AG09309 (cell line): ENCODE results near the gene ALDOC.

Experiments used
- DNase-seq: peaks from one replicate; pipeline ENCODE4 v3.0.0-alpha.2; 2010; ENCODE audit warnings: low read depth
- H3K4me3 ChIP-seq: 2 replicates; pipeline ENCODE4 v1.5.1; 2011; ENCODE audit warnings: mild to moderate bottlenecking, low read depth, low read length, moderate library complexity; ENCODE audit not compliant: control insufficient read depth
- TF ChIP-seq, protein P1 (sequence below): IDR thresholded peaks from 2 replicates; pipeline ENCODE4 v1.5.1; 2011; ENCODE audit warnings: mild to moderate bottlenecking, low read depth, low read length, inconsistent platforms; ENCODE audit not compliant: insufficient read depth, control insufficient read depth; ENCODE audit errors: missing control alignments

Gene ALDOC

DNA sequence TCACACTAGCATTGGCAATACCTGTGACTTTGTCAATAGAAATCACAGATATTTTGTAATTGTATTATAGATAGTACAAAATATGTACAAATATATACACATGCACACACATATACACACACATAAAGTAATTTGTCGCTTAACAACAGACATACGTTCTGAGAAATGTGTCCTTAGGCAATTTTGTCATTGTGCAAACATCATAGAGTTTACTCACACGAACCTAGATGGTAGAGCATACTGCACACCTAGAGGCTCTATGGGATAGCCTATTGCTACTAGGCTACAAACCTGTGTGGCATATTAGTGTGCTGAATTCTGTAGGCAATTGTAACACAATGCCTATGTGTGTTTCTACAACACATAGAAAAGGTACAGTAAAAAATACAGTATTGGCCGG lies 35.3 kb downstream of the ALDOC start:
- no peak overlapping the region for H3K4me3 ChIP-seq
- no peak for DNase-seq
- TF ChIP-seq, protein P1, sequence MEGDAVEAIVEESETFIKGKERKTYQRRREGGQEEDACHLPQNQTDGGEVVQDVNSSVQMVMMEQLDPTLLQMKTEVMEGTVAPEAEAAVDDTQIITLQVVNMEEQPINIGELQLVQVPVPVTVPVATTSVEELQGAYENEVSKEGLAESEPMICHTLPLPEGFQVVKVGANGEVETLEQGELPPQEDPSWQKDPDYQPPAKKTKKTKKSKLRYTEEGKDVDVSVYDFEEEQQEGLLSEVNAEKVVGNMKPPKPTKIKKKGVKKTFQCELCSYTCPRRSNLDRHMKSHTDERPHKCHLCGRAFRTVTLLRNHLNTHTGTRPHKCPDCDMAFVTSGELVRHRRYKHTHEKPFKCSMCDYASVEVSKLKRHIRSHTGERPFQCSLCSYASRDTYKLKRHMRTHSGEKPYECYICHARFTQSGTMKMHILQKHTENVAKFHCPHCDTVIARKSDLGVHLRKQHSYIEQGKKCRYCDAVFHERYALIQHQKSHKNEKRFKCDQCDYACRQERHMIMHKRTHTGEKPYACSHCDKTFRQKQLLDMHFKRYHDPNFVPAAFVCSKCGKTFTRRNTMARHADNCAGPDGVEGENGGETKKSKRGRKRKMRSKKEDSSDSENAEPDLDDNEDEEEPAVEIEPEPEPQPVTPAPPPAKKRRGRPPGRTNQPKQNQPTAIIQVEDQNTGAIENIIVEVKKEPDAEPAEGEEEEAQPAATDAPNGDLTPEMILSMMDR = no peak

- TF ChIP-seq, protein P1 = no peak
- no peak for DNase-seq
- H3K4me3 ChIP-seq = no peak overlapping the region
Measured at GRCh38 chr17:28540231-28540630, 36.5 kb downstream of the ALDOC start.

DNA sequence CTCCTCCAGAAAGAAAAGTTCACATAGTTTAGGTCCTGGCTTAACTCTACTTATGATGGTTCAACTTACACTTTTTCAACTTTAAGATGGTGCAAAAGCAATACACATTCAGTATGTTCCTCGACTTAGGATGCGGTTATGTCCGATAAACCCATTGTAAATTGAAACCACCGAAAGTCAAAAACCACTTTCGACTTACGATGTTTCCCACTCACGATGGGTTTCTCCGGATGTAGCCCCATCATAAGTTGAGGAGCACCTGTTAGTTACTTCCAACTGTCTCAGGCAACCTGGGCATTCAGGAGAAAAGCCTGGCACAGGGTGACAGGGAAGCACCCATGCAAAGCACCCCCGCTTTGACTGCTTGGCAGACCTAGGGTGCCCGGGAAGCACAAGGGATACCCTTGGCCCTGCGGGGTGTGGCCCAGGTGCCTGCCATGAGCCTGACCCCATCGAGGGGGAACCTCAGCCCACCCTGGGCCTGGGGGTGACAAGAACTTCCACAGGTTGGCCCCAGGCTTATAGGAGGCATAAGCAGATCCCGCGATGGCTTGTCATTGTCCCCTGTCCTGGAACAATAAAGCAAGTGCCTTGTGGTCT lies 38.3 kb downstream of the ALDOC start:
- TF ChIP-seq, protein P1 = no peak
- H3K4me3 ChIP-seq = no peak overlapping the region
- no peak for DNase-seq

DNA sequence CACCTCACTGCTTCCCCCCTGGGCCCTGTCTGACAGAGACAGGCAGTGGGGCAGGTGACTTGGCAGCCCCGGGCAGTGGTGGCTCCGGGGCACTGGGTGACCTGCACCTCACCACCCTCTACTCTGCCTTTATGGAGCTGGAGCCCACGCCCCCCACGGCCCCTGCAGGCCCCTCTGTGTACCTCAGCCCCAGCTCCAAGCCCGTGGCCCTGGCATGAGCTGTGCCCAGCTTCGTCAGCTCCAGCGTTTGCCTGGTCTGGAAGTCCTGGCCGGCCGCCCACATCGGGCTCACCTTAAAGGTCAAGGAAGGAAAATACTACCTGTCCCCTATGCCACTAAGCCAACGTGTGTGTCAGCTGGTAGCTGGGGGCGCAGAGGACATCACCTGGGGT lies 39.5 kb downstream of the ALDOC start:
- DNase-seq = no peak
- H3K4me3 ChIP-seq = no peak overlapping the region
- TF ChIP-seq, protein P1 = no peak

DNA sequence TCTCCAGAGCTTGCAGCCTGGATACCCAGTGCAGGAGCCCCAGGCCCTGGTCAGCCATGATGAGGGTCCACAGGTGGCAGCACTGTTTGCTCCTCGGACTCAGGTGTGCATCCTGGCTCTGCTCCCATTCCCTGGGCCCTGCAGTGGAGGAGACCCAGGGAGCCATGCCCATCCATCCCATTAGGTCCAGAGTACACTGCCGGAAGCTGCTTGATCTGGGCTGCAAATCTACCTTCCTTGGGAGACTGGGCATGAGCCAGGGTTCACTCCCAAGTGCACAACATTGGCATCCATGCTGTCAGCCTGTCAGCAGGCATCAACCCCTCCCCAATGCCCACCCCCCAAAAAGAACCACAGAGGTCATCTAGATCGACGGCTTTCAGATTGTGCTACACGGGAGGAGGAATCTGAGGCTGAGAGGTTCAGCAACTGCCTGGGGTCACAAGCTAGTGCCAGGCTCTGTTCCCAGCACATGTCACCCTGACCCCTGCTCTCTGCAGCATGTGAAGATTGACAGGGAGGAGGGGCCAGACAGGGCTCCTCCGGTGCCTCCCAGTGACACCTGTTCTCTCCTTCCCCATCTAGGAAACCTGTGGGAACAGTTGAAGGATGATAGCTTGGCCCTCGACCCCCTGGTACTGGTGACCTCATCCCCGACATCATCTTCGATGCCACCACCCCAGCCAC lies 40.0 kb downstream of the ALDOC start:
- no peak overlapping the region for H3K4me3 ChIP-seq
- no peak for DNase-seq
- TF ChIP-seq, protein P1 = no peak

DNA sequence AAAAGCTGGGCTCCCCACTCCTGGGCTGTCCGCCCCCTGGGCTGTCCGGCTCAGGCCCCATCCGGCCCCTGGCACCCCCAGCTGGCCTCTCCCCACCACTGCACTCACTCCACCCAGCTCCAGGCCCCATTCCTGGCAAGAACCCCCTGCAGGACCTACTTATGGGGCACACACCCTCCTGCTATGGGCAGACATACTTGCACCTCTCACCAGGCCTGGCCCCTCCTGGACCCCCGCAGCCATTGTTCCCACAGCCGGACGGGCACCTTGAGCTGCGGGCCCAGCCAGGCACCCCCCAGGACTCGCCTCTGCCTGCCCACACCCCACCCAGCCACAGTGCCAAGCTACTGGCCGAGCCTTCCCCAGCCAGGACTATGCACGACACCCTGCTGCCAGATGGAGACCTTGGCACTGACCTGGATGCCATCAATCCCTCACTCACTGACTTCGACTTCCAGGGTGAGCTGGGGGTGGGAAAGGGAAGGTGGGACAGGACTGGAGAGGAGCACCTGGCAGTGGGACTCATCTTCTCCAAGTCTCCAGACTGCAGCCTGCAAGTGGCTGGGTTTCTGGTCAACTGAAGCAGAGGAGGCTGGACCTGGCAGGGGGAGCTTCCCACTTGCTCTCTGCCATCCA lies 41.8 kb downstream of the ALDOC start:
- TF ChIP-seq, protein P1 = no peak
- H3K4me3 ChIP-seq = no peak overlapping the region
- DNase-seq = no peak
